Hematopoietic multipotent progenitor cell (in vitro differentiated cells): ENCODE measurements around the gene FBXW5. TPM values are rescaled to one million over a fixed set of nuclear protein-coding genes. Genes with fewer than 3 reads are reported as not detected.

ENCODE experiments used
- DNase-seq, 3 donors: peaks; one replicate each; pipeline ENCODE4 v3.0.0-alpha.2; 2011 to 2015; ENCODE audit warnings: low read depth in 2 of 3, low spot score in 2 of 3
- total RNA-seq: library from RNA; depleted of rRNA; stranded (reverse); fragments of >200 nt; gene quantifications from one replicate; pipeline ENCODE4 v1.2.3, GENCODE V29; 2012

FBXW5 gene
- total RNA-seq, 1 donor = 179 TPM

GRCh38 chr9:136963341-136963740, 18.8 kb upstream of the FBXW5 start:
- DNase-seq = no peak

GRCh38 chr9:136962701-136963248, 18.2 kb upstream of the FBXW5 start:
- no peak for DNase-seq

- no peak for DNase-seq
Measured at GRCh38 chr9:136962163-136962562, 17.6 kb upstream of the FBXW5 start.

- no peak for DNase-seq
Measured at GRCh38 chr9:136961279-136962065, 16.9 kb upstream of the FBXW5 start.

- DNase-seq = no peak
Measured at GRCh38 chr9:136960938-136961275, 16.4 kb upstream of the FBXW5 start.

DNA sequence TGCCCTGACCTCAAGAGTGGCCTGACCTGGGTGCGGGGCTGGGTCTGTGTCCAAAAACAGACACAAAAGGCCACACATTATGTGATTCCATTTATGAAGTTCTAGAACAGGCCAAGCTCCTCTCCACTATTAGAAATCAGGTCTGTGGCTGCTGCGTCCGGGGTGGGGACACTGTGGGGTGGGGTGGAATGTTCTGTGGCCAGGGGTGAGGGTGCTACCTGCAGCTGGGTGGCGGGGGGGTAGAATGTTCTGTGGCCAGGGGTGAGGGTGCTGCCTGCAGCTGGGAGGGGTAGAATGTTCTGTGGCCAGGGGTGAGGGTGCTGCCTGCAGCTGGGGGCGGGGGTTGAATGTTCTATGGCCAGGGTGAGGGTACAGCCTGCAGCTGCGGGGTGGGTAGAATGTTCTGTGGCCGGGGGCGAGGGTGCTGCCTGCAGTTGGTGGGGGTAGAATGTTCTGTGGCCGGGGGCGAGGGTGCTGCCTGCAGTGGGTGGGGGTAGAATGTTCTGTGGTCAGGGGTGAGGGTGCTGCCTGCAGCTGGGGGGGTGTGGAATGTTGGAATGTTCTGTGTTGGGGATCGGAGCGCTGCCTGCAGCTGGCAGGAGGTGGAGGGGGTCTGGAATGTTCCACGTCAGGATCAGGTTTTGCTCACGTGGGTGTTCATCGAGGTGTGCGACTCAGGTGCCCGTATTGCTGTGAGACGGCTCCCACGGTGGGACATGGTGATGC, 15.8 kb upstream of the FBXW5 start:
- no peak for DNase-seq

GRCh38 chr9:136958898-136959850, 14.6 kb upstream of the FBXW5 start:
- DNase-seq = no peak

- DNase-seq = no peak
Measured at GRCh38 chr9:136958473-136958872, 13.9 kb upstream of the FBXW5 start.

GRCh38 chr9:136957901-136958300, 13.4 kb upstream of the FBXW5 start:
- DNase-seq = no peak

DNA sequence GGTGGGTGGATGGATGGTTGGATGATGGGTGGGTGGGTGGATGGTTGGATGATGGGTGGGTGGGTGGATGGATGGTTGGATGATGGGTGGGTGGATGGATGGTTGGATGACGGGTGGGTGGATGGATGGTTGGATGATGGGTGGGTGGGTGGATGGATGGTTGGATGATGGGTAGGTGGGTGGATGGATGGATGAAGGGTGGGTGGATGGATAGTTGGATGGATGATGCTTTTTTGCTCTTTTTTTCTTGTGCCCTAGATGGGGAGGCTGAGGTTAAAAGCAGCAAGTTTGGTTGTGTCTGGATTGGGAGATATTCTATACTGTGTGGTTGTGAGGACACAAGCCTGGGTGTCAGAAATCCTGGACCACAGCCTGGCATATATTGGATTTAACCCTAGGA, 12.9 kb upstream of the FBXW5 start:
- no peak for DNase-seq

- no peak for DNase-seq
Measured at GRCh38 chr9:136956604-136957003, 12.1 kb upstream of the FBXW5 start.

DNA sequence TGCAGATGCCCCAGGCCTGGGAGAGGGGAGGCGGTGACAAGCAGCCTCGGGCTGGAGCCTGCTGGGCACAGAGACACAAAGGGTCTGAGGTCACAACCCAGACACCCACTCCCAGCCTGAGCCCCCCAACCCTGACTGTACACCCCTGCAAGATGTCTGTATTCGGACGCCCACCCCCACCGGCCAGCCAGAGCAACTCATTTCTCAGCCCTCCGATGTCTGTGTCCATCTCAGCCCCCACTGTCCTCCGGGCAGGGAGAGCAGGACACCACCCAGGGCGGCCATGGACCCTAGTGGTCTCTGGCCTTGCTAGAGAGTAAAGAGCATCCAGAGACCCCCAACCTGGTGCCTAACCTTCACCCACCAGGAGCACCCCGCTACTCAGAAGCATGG, 11.4 kb upstream of the FBXW5 start:
- no peak for DNase-seq

DNA sequence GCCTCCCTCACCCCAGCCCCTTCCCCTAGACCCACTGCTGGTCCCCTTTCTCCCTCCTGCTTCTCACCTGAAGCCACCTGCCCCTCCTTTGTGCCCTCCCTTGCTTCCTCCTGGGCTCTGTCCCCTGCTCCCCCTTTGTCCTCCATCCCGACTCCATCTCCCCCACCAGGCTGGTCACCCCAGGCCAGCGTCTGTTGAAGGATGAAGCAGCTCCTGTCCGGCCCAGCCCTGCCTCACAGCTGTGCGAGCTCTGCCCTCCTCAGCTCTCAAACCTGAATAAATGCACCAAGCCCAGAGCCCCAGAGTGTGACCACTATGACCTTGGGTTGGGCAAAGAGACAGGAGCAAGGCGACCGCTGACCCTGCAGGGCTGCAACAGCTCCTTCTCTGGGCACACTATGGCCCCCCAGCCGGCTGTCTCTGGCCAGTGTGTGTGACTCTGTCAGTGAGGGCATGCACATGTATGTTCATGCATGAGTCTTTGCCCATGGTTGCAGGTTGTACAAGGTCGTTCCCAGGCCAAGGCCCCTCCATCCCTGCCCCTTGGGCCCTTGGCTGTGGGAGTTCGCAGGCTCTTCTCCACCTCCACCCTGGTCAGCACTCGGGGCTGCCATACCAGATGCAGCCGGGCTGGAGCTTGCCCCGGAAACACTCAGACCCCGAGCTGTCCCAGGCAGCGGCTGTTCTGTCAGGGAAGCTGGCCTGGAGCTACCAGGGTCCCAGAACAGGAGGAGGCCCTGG, 10.8 kb upstream of the FBXW5 start:
- DNase-seq = no peak

GRCh38 chr9:136954270-136955083, 9.9 kb upstream of the FBXW5 start:
- no peak for DNase-seq

- DNase-seq = no peak
Measured at GRCh38 chr9:136953771-136954269, 9.3 kb upstream of the FBXW5 start.

GRCh38 chr9:136952876-136953770, 8.6 kb upstream of the FBXW5 start:
- no peak for DNase-seq

- DNase-seq = no peak
Measured at GRCh38 chr9:136952321-136952850, 7.8 kb upstream of the FBXW5 start.
